ENCODE results near the gene RPEL1. TPM values are rescaled to one million over a fixed set of nuclear protein-coding genes. Genes with fewer than 3 reads are reported as not detected.

Gene RPEL1
- total and polyA plus RNA-seq, 2 donors (not counting 1 experiment from before 2014, with no cell fraction given), result not detected

- DNase-seq (no peak), ATAC-seq (ENCODE audit: low read depth) (no peak)
- Histone ChIP-seq H3K27me3 (replicated peaks in 1 of 4; ENCODE audit: control extremely low read depth in 1 of 4, control insufficient read depth in 3 of 4, insufficient read depth in 4 of 4, low read length in 3 of 4) (no peaks in the 10 kb centered on the region), H2AFZ (ENCODE audit: insufficient read depth, low read depth, low read length, poor library complexity, severe bottlenecking) (no peak overlapping the region), H4K20me1 (ENCODE audit: control insufficient read depth, insufficient read depth, low read length, poor library complexity, severe bottlenecking) (no peaks in the 10 kb centered on the region), H3K27ac (ENCODE audit: low read length in 2 of 2) (no peak overlapping the region), H3K9me3 (ENCODE audit: control extremely low read depth in 1 of 3, control insufficient read depth in 2 of 3, insufficient read depth in 1 of 3, low read length in 2 of 3) (no peaks in the 10 kb centered on the region), H3K36me3 (replicated peaks in 1 of 2; ENCODE audit: control extremely low read depth in 1 of 2, control insufficient read depth in 1 of 2, extremely low read depth in 1 of 2, insufficient read depth in 2 of 2, low read length in 1 of 2) (no peaks in the 10 kb centered on the region), H3K4me3 (ENCODE audit: control extremely low read depth in 1 of 5, extremely low read depth in 1 of 5, insufficient read depth in 1 of 5, low read depth in 2 of 5, low read length in 4 of 5) (no peak overlapping the region), H3K4me2 (replicated peaks; ENCODE audit: low read depth, low read length, poor library complexity, severe bottlenecking) (no peak overlapping the region), H3K4me1 (ENCODE audit: control insufficient read depth in 2 of 2, insufficient read depth in 2 of 2, low read length in 2 of 2) (peaks cover 0 to 4% of the 10 kb centered on the region in 2 donors), H3K79me2 (ENCODE audit: control insufficient read depth, insufficient read depth, low read length) (no peaks in the 10 kb centered on the region), H3K9ac (ENCODE audit: low read length) (no peak overlapping the region)
- H3K27me3 Mint-ChIP-seq, result no peaks in the 10 kb centered on the region
- H3K4me1 Mint-ChIP-seq, result peaks cover 6% of the 10 kb centered on the region
- H3K9me3 Mint-ChIP-seq (ENCODE audit: insufficient read depth), result no peaks in the 10 kb centered on the region
- no peak for TF ChIP-seq EZH2 (IDR thresholded peaks at IDR 0.05; ENCODE audit: borderline replicate concordance, insufficient read depth, low read depth, low read length, poor library complexity, severe bottlenecking)
- TF ChIP-seq, protein P1, sequence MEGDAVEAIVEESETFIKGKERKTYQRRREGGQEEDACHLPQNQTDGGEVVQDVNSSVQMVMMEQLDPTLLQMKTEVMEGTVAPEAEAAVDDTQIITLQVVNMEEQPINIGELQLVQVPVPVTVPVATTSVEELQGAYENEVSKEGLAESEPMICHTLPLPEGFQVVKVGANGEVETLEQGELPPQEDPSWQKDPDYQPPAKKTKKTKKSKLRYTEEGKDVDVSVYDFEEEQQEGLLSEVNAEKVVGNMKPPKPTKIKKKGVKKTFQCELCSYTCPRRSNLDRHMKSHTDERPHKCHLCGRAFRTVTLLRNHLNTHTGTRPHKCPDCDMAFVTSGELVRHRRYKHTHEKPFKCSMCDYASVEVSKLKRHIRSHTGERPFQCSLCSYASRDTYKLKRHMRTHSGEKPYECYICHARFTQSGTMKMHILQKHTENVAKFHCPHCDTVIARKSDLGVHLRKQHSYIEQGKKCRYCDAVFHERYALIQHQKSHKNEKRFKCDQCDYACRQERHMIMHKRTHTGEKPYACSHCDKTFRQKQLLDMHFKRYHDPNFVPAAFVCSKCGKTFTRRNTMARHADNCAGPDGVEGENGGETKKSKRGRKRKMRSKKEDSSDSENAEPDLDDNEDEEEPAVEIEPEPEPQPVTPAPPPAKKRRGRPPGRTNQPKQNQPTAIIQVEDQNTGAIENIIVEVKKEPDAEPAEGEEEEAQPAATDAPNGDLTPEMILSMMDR (IDR thresholded peaks at IDR 0.05), result no peak
- ChIA-PET POLR2A (no interaction called here), CTCF (interaction anchor here (0.6 to 1.0 kb wide), 4 partner anchors 11 to 166 kb away, joined by 3 read pairs; no protein-coding TSS in a partner anchor)
- intact Hi-C loops (cut with micrococcal nuclease), result no loop called here
- WGBS (ENCODE audit: insufficient coverage), result 30% methylated on average over 3 of the region's 7 CpGs
- H3K27ac Mint-ChIP-seq, result no peak overlapping the region
- H3K4me3 Mint-ChIP-seq, result no peak overlapping the region
Observed at GRCh38 chr10:103232772-103233488, 12.8 kb upstream of the RPEL1 start.

GRCh38 chr10:103235775-103236174, 9.9 kb upstream of the RPEL1 start:
- ChIA-PET CTCF (interaction anchor here (2.1 kb wide), 1 partner anchor 9 kb away, joined by 11 read pairs; no protein-coding TSS in a partner anchor), POLR2A (interaction anchor here (0.7 kb wide), 1 partner anchor 48 kb away, joined by 5 read pairs; no protein-coding TSS in a partner anchor)
- H3K4me3 Mint-ChIP-seq, result no peak overlapping the region
- H3K9me3 ChIP-seq (ENCODE audit: control extremely low read depth in 1 of 3, control insufficient read depth in 2 of 3, insufficient read depth in 1 of 3, low read length in 2 of 3), result no peaks in the 10 kb centered on the region
- WGBS (ENCODE audit: insufficient coverage), result 100% methylated on average over 1 of the region's 2 CpGs
- ATAC-seq (ENCODE audit: low read depth) (no peak), DNase-seq (no peak)
- no peak overlapping the region for H3K9ac ChIP-seq (ENCODE audit: low read length)
- H3K4me1 ChIP-seq (ENCODE audit: control insufficient read depth in 2 of 2, insufficient read depth in 2 of 2, low read length in 2 of 2), result peaks cover 9 to 12% of the 10 kb centered on the region in 2 donors
- H3K27ac ChIP-seq (ENCODE audit: low read length in 2 of 2), result no peak overlapping the region
- intact Hi-C loops (cut with micrococcal nuclease), result no loop called here
- H3K27me3 Mint-ChIP-seq, result no peaks in the 10 kb centered on the region
- no peak overlapping the region for H3K4me2 ChIP-seq (replicated peaks; ENCODE audit: low read depth, low read length, poor library complexity, severe bottlenecking)
- TF ChIP-seq EZH2 (IDR thresholded peaks at IDR 0.05; ENCODE audit: borderline replicate concordance, insufficient read depth, low read depth, low read length, poor library complexity, severe bottlenecking), result no peak
- TF ChIP-seq, protein P1 (IDR thresholded peaks at IDR 0.05), result no peak
- no peaks in the 10 kb centered on the region for H4K20me1 ChIP-seq (ENCODE audit: control insufficient read depth, insufficient read depth, low read length, poor library complexity, severe bottlenecking)
- no peaks in the 10 kb centered on the region for H3K9me3 Mint-ChIP-seq (ENCODE audit: insufficient read depth)
- no peaks in the 10 kb centered on the region for H3K36me3 ChIP-seq (replicated peaks in 1 of 2; ENCODE audit: control extremely low read depth in 1 of 2, control insufficient read depth in 1 of 2, extremely low read depth in 1 of 2, insufficient read depth in 2 of 2, low read length in 1 of 2)
- no peak overlapping the region for H3K27ac Mint-ChIP-seq
- H2AFZ ChIP-seq (ENCODE audit: insufficient read depth, low read depth, low read length, poor library complexity, severe bottlenecking), result no peak overlapping the region
- H3K79me2 ChIP-seq (ENCODE audit: control insufficient read depth, insufficient read depth, low read length), result no peaks in the 10 kb centered on the region
- H3K4me3 ChIP-seq (ENCODE audit: control extremely low read depth in 1 of 5, extremely low read depth in 1 of 5, insufficient read depth in 1 of 5, low read depth in 2 of 5, low read length in 4 of 5), result no peak overlapping the region
- peaks cover 20% of the 10 kb centered on the region for H3K4me1 Mint-ChIP-seq
- H3K27me3 ChIP-seq (replicated peaks in 1 of 4; ENCODE audit: control extremely low read depth in 1 of 4, control insufficient read depth in 3 of 4, insufficient read depth in 4 of 4, low read length in 3 of 4), result no peaks in the 10 kb centered on the region
